ENCODE data around the gene IFITM1. TPM values are rescaled to one million over a fixed set of nuclear protein-coding genes. Genes with fewer than 3 reads are reported as not detected.

The IFITM1 gene
- total and polyA plus RNA-seq, 10 donors: 314 to 670 (median 496) TPM

DNA sequence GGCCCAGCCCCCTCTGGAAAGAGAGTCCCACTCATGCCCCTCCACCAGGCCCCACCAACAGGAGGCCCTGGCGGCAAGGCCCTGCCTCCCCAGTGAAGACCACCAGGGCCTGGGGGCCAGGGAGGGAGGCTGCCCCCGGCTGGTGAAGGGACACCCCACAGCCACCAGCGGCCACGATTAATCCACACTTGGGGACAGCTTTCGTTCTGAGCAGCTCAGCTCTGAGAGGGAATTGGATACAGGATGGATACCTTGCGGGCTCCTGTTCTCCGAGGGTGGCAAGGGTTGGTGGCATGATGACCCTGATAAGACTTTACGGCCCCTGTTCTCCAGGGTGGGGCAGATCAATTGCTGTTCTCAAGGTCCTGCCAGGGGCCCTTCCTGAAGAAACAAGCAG is 42.5 kb upstream of the IFITM1 start:
- H3K27me3 ChIP-seq (replicated peaks in 1 of 7): no peaks in the 10 kb centered on the region
- H3K4me1 ChIP-seq: peaks cover 0 to 57% (median 19%) of the 10 kb centered on the region in 6 donors
- H3K36me3 ChIP-seq: no peaks in the 10 kb centered on the region
- peaks cover 0 to 5% (median under 1%) of the 10 kb centered on the region in 8 donors for H3K9me3 ChIP-seq
- DNase-seq: peak; percentile 77
- 81 to 90% (median 83%) methylated on average over 4 to 8 of the region's 8 CpGs for WGBS, 5 donors
- intact Hi-C loops (cut with DNase I; ENCODE audit: low total_unique reads): no loop called here
- H3K4me3 ChIP-seq: no peak overlapping the region
- peak overlapping the region in 4 of 8 donors; percentile 96 to 99 (median 98) for H3K27ac ChIP-seq
- TF ChIP-seq, protein P1, sequence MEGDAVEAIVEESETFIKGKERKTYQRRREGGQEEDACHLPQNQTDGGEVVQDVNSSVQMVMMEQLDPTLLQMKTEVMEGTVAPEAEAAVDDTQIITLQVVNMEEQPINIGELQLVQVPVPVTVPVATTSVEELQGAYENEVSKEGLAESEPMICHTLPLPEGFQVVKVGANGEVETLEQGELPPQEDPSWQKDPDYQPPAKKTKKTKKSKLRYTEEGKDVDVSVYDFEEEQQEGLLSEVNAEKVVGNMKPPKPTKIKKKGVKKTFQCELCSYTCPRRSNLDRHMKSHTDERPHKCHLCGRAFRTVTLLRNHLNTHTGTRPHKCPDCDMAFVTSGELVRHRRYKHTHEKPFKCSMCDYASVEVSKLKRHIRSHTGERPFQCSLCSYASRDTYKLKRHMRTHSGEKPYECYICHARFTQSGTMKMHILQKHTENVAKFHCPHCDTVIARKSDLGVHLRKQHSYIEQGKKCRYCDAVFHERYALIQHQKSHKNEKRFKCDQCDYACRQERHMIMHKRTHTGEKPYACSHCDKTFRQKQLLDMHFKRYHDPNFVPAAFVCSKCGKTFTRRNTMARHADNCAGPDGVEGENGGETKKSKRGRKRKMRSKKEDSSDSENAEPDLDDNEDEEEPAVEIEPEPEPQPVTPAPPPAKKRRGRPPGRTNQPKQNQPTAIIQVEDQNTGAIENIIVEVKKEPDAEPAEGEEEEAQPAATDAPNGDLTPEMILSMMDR (IDR thresholded peaks at IDR 0.05 in 8 of 11, conservative IDR thresholded peaks at IDR 0.05 in 3 of 11): no peak
- TF ChIP-seq POLR2A (IDR thresholded peaks at IDR 0.05): no peak
- no peak for TF ChIP-seq POLR2AphosphoS5 (IDR thresholded peaks at IDR 0.05)

DNA sequence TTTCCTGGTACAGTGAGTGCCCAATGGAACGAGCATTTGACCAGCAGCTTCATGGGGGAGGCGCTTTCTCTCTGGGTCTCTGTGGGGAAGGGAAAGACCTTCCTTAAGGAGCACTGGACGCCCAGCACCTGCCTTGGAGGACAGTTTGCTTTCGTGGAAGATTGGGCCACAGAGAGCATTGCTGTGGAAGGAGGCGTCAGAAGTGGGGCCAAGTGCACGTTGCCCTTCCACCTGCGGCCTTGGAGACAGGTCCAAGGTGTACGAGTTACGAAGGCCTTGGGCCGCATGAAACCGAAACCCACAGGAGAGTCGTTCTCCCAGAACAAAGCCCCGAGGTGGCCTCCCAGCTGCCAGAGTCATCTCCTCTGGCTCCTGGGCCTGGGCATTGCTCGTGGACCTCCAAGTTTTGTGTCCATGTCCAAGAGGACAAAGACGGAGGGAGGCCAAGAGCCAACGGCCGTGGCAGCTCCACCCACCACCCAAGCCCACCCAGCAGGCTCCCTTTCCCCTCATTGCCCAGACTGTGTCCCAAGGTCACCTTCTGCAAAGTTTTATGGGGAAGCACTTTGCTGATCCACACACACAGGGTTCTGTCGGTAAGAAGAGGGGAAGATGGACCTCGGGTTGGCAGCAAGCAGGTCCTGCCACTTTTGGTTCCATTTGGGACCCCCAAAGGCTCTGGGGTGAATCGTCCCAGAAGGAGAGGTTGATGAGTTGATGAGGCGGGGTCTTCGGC is 41.5 kb upstream of the IFITM1 start:
- TF ChIP-seq POLR2AphosphoS5 (IDR thresholded peaks at IDR 0.05) (no peak), POLR2A (IDR thresholded peaks at IDR 0.05) (no peak)
- TF ChIP-seq, protein P1 (IDR thresholded peaks at IDR 0.05 in 8 of 11, conservative IDR thresholded peaks at IDR 0.05 in 3 of 11): no peak
- DNase-seq: no peak
- H3K4me1 ChIP-seq: peaks cover 0 to 52% (median 19%) of the 10 kb centered on the region in 6 donors
- no peak overlapping the region for H3K4me3 ChIP-seq
- intact Hi-C loops (cut with DNase I; ENCODE audit: low total_unique reads): no loop called here
- no peaks in the 10 kb centered on the region for H3K36me3 ChIP-seq
- peaks cover 0 to 6% (median 0%) of the 10 kb centered on the region in 8 donors for H3K9me3 ChIP-seq
- peak overlapping the region in 1 of 8 donors; percentile 16 for H3K27ac ChIP-seq
- no peaks in the 10 kb centered on the region for H3K27me3 ChIP-seq (replicated peaks in 1 of 7)
- 86 to 94% (median 90%) methylated on average over 21 to 22 of the region's 22 CpGs for WGBS, 5 donors

DNA sequence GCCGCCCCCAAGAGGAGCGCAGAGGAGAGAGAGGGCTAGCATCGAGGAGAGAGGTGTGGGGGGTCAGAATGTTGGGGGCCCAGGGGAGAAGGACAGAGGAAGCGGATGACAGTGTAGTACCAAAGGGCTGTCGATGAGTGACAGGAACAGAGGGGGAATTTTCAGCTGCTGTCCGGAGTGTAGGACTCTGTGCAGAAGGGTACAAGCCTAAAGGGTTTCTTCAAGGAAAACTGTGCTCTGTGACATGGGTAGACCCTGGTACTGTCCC is 41.0 kb upstream of the IFITM1 start:
- no peak overlapping the region for H3K27ac ChIP-seq
- peaks cover 0 to 54% (median 19%) of the 10 kb centered on the region in 6 donors for H3K4me1 ChIP-seq
- TF ChIP-seq, protein P1 (IDR thresholded peaks at IDR 0.05 in 8 of 11, conservative IDR thresholded peaks at IDR 0.05 in 3 of 11): no peak
- TF ChIP-seq POLR2AphosphoS5 (IDR thresholded peaks at IDR 0.05): no peak
- no peak for TF ChIP-seq POLR2A (IDR thresholded peaks at IDR 0.05)
- peaks cover 0 to 6% (median 0%) of the 10 kb centered on the region in 8 donors for H3K9me3 ChIP-seq
- intact Hi-C loops (cut with DNase I; ENCODE audit: low total_unique reads): no loop called here
- 85 to 94% (median 91%) methylated on average over 6 of the region's 6 CpGs for WGBS, 5 donors
- H3K36me3 ChIP-seq: no peaks in the 10 kb centered on the region
- H3K4me3 ChIP-seq: no peak overlapping the region
- peak; percentile 54 for DNase-seq
- peaks cover 0 to under 1% (median 0%) of the 10 kb centered on the region in 7 donors for H3K27me3 ChIP-seq (replicated peaks in 1 of 7)

DNA sequence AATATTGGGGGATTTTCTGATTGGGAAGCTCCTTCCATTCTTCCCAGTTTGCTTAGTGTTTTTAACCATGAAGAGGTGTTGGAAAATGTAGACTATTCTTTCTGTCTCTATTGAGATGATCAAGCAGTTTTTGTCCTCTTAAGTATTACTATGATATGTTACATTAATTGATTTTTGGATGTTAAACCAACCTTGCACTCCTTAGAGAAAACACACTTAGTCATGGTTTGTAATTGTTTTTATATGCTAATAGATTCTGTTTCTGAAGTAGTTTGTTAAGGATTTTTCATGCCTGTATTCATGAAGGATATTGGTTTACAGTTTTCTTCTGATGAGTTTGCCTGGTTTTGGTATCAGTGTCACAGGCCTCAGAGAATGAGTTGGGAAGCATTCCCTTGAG is 37.6 kb upstream of the IFITM1 start:
- intact Hi-C loops (cut with DNase I; ENCODE audit: low total_unique reads): no loop called here
- peak overlapping the region in 2 of 8 donors; percentile 86 to 89 for H3K27ac ChIP-seq
- peaks cover 20 to 57% (median 31%) of the 10 kb centered on the region in 6 donors for H3K4me1 ChIP-seq
- H3K4me3 ChIP-seq: no peak overlapping the region
- TF ChIP-seq POLR2A (IDR thresholded peaks at IDR 0.05): no peak
- no peak for TF ChIP-seq POLR2AphosphoS5 (IDR thresholded peaks at IDR 0.05)
- TF ChIP-seq, protein P1 (IDR thresholded peaks at IDR 0.05 in 8 of 11, conservative IDR thresholded peaks at IDR 0.05 in 3 of 11): no peak
- H3K9me3 ChIP-seq: peaks cover 0 to 6% (median 0%) of the 10 kb centered on the region in 8 donors
- no peaks in the 10 kb centered on the region for H3K36me3 ChIP-seq
- DNase-seq: no peak
- H3K27me3 ChIP-seq (replicated peaks in 1 of 7): peaks cover 0 to 34% (median 31%) of the 10 kb centered on the region in 7 donors
